Measurements from ENCODE around the gene BCDIN3D.
A peak's percentile ranks its signal among the peaks of the same experiment; 100 is the strongest.

The BCDIN3D gene

GRCh38 chr12:49842519-49843352 is at the start of gene BCDIN3D:
TSS of gene BCDIN3D (minus strand) at chr12:49843106. CDS start at chr12:49843087, 19 bp downstream.
- Histone ChIP-seq H3K27ac (ENCODE audit: low read depth, low read length) (peak within 1 kb of the TSS; percentile 59), H3K4me1 (ENCODE audit: control insufficient read depth in 1 of 2, insufficient read depth in 2 of 2, low read length in 2 of 2) (peaks cover 11 to 13% of the 10 kb centered on the region in 2 donors)

GRCh38 chr12:49892084-49892731 is 49.3 kb upstream of the BCDIN3D start:
- Histone ChIP-seq H3K9ac (ENCODE audit: low read depth in 1 of 2, low read length in 2 of 2) (no peak overlapping the region), H3K27me3 (ENCODE audit: control insufficient read depth in 1 of 2, insufficient read depth in 2 of 2, low read length in 2 of 2) (no peaks in the 10 kb centered on the region), H3K4me3 (ENCODE audit: low read depth in 1 of 2, low read length in 2 of 2) (no peak overlapping the region), H3K27ac (ENCODE audit: low read depth, low read length) (no peak overlapping the region), H3K4me1 (ENCODE audit: control insufficient read depth in 1 of 2, insufficient read depth in 2 of 2, low read length in 2 of 2) (no peaks in the 10 kb centered on the region), H3K36me3 (ENCODE audit: control insufficient read depth in 1 of 2, insufficient read depth in 2 of 2, low read length in 2 of 2) (no peaks in the 10 kb centered on the region), H3K9me3 (ENCODE audit: control insufficient read depth in 1 of 2, low read length in 2 of 2) (no peaks in the 10 kb centered on the region)

More at GRCh38 chr12:49842519-49843352, at the start of gene BCDIN3D:
- Histone ChIP-seq H3K9me3 (ENCODE audit: control insufficient read depth in 1 of 2, low read length in 2 of 2) (no peaks in the 10 kb centered on the region), H3K4me3 (ENCODE audit: low read depth in 1 of 2, low read length in 2 of 2) (peak within 1 kb of the TSS; percentile 98 to 99), H3K27me3 (ENCODE audit: control insufficient read depth in 1 of 2, insufficient read depth in 2 of 2, low read length in 2 of 2) (no peaks in the 10 kb centered on the region), H3K9ac (ENCODE audit: low read depth in 1 of 2, low read length in 2 of 2) (peak within 1 kb of the TSS; percentile 83 to 97), H3K36me3 (ENCODE audit: control insufficient read depth in 1 of 2, insufficient read depth in 2 of 2, low read length in 2 of 2) (no peaks in the 10 kb centered on the region)

- Histone ChIP-seq H3K4me3 (ENCODE audit: low read depth in 1 of 2, low read length in 2 of 2) (no peak overlapping the region), H3K27ac (ENCODE audit: low read depth, low read length) (no peak overlapping the region), H3K27me3 (ENCODE audit: control insufficient read depth in 1 of 2, insufficient read depth in 2 of 2, low read length in 2 of 2) (no peaks in the 10 kb centered on the region), H3K9me3 (ENCODE audit: control insufficient read depth in 1 of 2, low read length in 2 of 2) (no peaks in the 10 kb centered on the region), H3K4me1 (ENCODE audit: control insufficient read depth in 1 of 2, insufficient read depth in 2 of 2, low read length in 2 of 2) (no peaks in the 10 kb centered on the region), H3K36me3 (ENCODE audit: control insufficient read depth in 1 of 2, insufficient read depth in 2 of 2, low read length in 2 of 2) (no peaks in the 10 kb centered on the region), H3K9ac (ENCODE audit: low read depth in 1 of 2, low read length in 2 of 2) (no peak overlapping the region)
Measured at GRCh38 chr12:49891476-49891875, 48.6 kb upstream of the BCDIN3D start.

GRCh38 chr12:49891012-49891411 is 48.1 kb upstream of the BCDIN3D start:
- Histone ChIP-seq H3K27ac (ENCODE audit: low read depth, low read length) (no peak overlapping the region), H3K36me3 (ENCODE audit: control insufficient read depth in 1 of 2, insufficient read depth in 2 of 2, low read length in 2 of 2) (no peaks in the 10 kb centered on the region), H3K4me3 (ENCODE audit: low read depth in 1 of 2, low read length in 2 of 2) (no peak overlapping the region), H3K4me1 (ENCODE audit: control insufficient read depth in 1 of 2, insufficient read depth in 2 of 2, low read length in 2 of 2) (no peaks in the 10 kb centered on the region), H3K9ac (ENCODE audit: low read depth in 1 of 2, low read length in 2 of 2) (no peak overlapping the region), H3K27me3 (ENCODE audit: control insufficient read depth in 1 of 2, insufficient read depth in 2 of 2, low read length in 2 of 2) (peaks cover 0 to under 1% of the 10 kb centered on the region in 2 donors), H3K9me3 (ENCODE audit: control insufficient read depth in 1 of 2, low read length in 2 of 2) (no peaks in the 10 kb centered on the region)

- H3K27me3 ChIP-seq (ENCODE audit: control insufficient read depth in 1 of 2, insufficient read depth in 2 of 2, low read length in 2 of 2) = peaks cover 0 to 4% of the 10 kb centered on the region in 2 donors
- no peaks in the 10 kb centered on the region for H3K4me1 ChIP-seq (ENCODE audit: control insufficient read depth in 1 of 2, insufficient read depth in 2 of 2, low read length in 2 of 2)
- no peaks in the 10 kb centered on the region for H3K9me3 ChIP-seq (ENCODE audit: control insufficient read depth in 1 of 2, low read length in 2 of 2)
- no peak overlapping the region for H3K9ac ChIP-seq (ENCODE audit: low read depth in 1 of 2, low read length in 2 of 2)
- H3K4me3 ChIP-seq (ENCODE audit: low read depth in 1 of 2, low read length in 2 of 2) = no peak overlapping the region
- H3K27ac ChIP-seq (ENCODE audit: low read depth, low read length) = no peak overlapping the region
- H3K36me3 ChIP-seq (ENCODE audit: control insufficient read depth in 1 of 2, insufficient read depth in 2 of 2, low read length in 2 of 2) = no peaks in the 10 kb centered on the region
Measured at GRCh38 chr12:49890096-49890461, 47.2 kb upstream of the BCDIN3D start.

- no peak overlapping the region for H3K27ac ChIP-seq (ENCODE audit: low read depth, low read length)
- no peaks in the 10 kb centered on the region for H3K36me3 ChIP-seq (ENCODE audit: control insufficient read depth in 1 of 2, insufficient read depth in 2 of 2, low read length in 2 of 2)
- H3K4me3 ChIP-seq (ENCODE audit: low read depth in 1 of 2, low read length in 2 of 2) = no peak overlapping the region
- no peaks in the 10 kb centered on the region for H3K4me1 ChIP-seq (ENCODE audit: control insufficient read depth in 1 of 2, insufficient read depth in 2 of 2, low read length in 2 of 2)
- no peaks in the 10 kb centered on the region for H3K9me3 ChIP-seq (ENCODE audit: control insufficient read depth in 1 of 2, low read length in 2 of 2)
- no peak overlapping the region for H3K9ac ChIP-seq (ENCODE audit: low read depth in 1 of 2, low read length in 2 of 2)
- peaks cover 0 to 4% of the 10 kb centered on the region in 2 donors for H3K27me3 ChIP-seq (ENCODE audit: control insufficient read depth in 1 of 2, insufficient read depth in 2 of 2, low read length in 2 of 2)
Measured at GRCh38 chr12:49889361-49890095, 46.6 kb upstream of the BCDIN3D start.

- H3K9ac ChIP-seq (ENCODE audit: low read depth in 1 of 2, low read length in 2 of 2) = no peak overlapping the region
- no peak overlapping the region for H3K4me3 ChIP-seq (ENCODE audit: low read depth in 1 of 2, low read length in 2 of 2)
- H3K36me3 ChIP-seq (ENCODE audit: control insufficient read depth in 1 of 2, insufficient read depth in 2 of 2, low read length in 2 of 2) = no peaks in the 10 kb centered on the region
- no peaks in the 10 kb centered on the region for H3K9me3 ChIP-seq (ENCODE audit: control insufficient read depth in 1 of 2, low read length in 2 of 2)
- H3K27ac ChIP-seq (ENCODE audit: low read depth, low read length) = no peak overlapping the region
- peaks cover 0 to 4% of the 10 kb centered on the region in 2 donors for H3K27me3 ChIP-seq (ENCODE audit: control insufficient read depth in 1 of 2, insufficient read depth in 2 of 2, low read length in 2 of 2)
- no peaks in the 10 kb centered on the region for H3K4me1 ChIP-seq (ENCODE audit: control insufficient read depth in 1 of 2, insufficient read depth in 2 of 2, low read length in 2 of 2)
Measured at GRCh38 chr12:49888461-49889151, 45.7 kb upstream of the BCDIN3D start.

GRCh38 chr12:49887536-49888401 is 44.9 kb upstream of the BCDIN3D start:
- Histone ChIP-seq H3K27me3 (ENCODE audit: control insufficient read depth in 1 of 2, insufficient read depth in 2 of 2, low read length in 2 of 2) (peaks cover 0 to 4% of the 10 kb centered on the region in 2 donors), H3K4me3 (ENCODE audit: low read depth in 1 of 2, low read length in 2 of 2) (no peak overlapping the region), H3K4me1 (ENCODE audit: control insufficient read depth in 1 of 2, insufficient read depth in 2 of 2, low read length in 2 of 2) (no peaks in the 10 kb centered on the region), H3K9ac (ENCODE audit: low read depth in 1 of 2, low read length in 2 of 2) (no peak overlapping the region), H3K27ac (ENCODE audit: low read depth, low read length) (no peak overlapping the region), H3K9me3 (ENCODE audit: control insufficient read depth in 1 of 2, low read length in 2 of 2) (no peaks in the 10 kb centered on the region), H3K36me3 (ENCODE audit: control insufficient read depth in 1 of 2, insufficient read depth in 2 of 2, low read length in 2 of 2) (no peaks in the 10 kb centered on the region)

- Histone ChIP-seq H3K27ac (ENCODE audit: low read depth, low read length) (no peak overlapping the region), H3K27me3 (ENCODE audit: control insufficient read depth in 1 of 2, insufficient read depth in 2 of 2, low read length in 2 of 2) (peaks cover 0 to 4% of the 10 kb centered on the region in 2 donors), H3K4me3 (ENCODE audit: low read depth in 1 of 2, low read length in 2 of 2) (no peak overlapping the region), H3K9ac (ENCODE audit: low read depth in 1 of 2, low read length in 2 of 2) (no peak overlapping the region), H3K9me3 (ENCODE audit: control insufficient read depth in 1 of 2, low read length in 2 of 2) (no peaks in the 10 kb centered on the region), H3K4me1 (ENCODE audit: control insufficient read depth in 1 of 2, insufficient read depth in 2 of 2, low read length in 2 of 2) (no peaks in the 10 kb centered on the region), H3K36me3 (ENCODE audit: control insufficient read depth in 1 of 2, insufficient read depth in 2 of 2, low read length in 2 of 2) (no peaks in the 10 kb centered on the region)
Measured at GRCh38 chr12:49887091-49887490, 44.2 kb upstream of the BCDIN3D start.

Measured in duodenal mucosa (tissue), 2 donors.